Astrocyte of the hippocampus (primary cell): ENCODE measurements around the gene TRAF4.
"Not testable (repeated sequence)": the region's sequence is repeated elsewhere in the genome, so short reads cannot be mapped to it uniquely, and the experiment has no call there.

ENCODE experiments used
- DNase-seq: peaks from one replicate; pipeline ENCODE4 v3.0.0; 2011; ENCODE audit warnings: low read depth, low spot score

TRAF4 gene

GRCh38 chr17:28747801-28748750, 4.3 kb downstream of the TRAF4 start:
- DNase-seq: no peak

GRCh38 chr17:28748852-28749515, 5.2 kb downstream of the TRAF4 start:
- DNase-seq: no peak

DNA sequence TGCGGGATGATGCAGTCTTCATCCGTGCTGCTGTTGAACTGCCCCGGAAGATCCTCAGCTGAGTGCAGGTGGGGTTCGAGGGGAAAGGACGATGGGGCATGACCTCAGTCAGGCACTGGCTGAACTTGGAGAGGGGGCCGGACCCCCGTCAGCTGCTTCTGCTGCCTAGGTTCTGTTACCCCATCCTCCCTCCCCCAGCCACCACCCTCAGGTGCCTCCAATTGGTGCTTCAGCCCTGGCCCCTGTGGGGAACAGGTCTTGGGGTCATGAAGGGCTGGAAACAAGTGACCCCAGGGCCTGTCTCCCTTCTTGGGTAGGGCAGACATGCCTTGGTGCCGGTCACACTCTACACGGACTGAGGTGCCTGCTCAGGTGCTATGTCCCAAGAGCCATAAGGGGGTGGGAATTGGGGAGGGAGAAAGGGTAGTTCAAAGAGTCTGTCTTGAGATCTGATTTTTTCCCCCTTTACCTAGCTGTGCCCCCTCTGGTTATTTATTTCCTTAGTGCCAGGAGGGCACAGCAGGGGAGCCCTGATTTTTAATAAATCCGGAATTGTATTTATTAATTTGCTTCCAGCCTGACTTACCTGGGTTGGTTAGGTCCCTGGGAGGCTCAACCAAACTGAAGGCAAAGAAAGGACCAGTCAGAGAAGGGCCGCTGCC, 5.8 kb downstream of the TRAF4 start:
- no peak for DNase-seq

- peak; percentile 97 for DNase-seq
Measured at GRCh38 chr17:28750178-28751047, 6.6 kb downstream of the TRAF4 start.

DNA sequence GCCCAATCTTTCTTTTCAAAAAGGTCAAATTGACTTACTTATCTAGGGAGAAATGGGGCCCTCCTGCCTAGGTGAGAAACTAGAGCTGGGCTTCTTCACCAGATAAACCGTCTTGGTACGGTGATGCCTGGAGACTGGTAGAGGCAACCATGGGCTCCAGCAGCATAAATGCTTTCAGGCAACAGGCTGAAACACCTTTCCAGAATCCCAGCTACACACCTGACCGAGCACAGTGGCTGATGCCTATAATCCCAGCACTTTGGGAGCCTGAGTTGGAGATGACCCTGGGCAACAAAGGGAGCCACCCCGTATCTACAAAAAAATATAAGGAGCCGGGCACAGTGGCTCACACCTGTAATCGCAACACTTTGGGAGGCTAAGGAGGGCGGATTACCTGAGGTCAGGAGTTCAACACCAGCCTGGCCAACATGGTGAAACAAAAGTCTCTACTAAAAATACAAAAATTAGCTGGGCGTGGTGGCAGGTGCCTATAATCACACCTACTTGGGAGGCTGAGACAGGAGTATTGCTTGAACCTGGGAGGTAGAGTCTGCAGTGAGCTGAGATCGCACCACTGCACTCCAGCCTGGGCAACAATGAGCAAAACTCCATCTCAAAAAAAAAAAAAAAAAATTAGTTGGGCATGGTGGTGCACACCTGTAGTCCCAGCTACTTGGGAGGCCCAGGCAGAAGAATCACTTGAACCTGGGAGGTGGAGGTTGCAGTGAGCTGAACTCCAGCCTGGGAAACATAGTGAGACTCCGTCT, 8.0 kb downstream of the TRAF4 start:
- no peak for DNase-seq

DNA sequence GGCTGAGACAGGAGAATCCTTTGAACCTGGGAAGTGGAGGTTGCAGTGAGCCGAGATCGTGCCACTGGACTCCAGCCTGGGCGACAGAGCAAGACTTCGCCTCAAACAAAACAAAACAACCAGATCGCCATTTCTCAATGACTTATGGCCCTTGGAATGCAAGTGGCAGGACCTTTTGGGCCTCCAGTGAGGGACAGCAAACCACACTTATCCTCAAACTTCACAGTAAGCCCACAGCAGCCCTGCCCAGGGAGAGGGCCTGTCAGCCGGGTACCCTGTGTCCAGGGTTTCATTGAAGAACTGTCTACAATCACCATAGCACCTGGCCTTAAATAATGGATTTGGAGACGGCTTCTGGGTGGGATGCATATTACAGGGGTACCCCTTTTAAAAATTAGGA, 11.7 kb downstream of the TRAF4 start:
- no peak for DNase-seq

GRCh38 chr17:28756049-28756804, 12.4 kb downstream of the TRAF4 start:
- no peak for DNase-seq

GRCh38 chr17:28758411-28759121, 14.8 kb downstream of the TRAF4 start:
- DNase-seq: no peak

DNA sequence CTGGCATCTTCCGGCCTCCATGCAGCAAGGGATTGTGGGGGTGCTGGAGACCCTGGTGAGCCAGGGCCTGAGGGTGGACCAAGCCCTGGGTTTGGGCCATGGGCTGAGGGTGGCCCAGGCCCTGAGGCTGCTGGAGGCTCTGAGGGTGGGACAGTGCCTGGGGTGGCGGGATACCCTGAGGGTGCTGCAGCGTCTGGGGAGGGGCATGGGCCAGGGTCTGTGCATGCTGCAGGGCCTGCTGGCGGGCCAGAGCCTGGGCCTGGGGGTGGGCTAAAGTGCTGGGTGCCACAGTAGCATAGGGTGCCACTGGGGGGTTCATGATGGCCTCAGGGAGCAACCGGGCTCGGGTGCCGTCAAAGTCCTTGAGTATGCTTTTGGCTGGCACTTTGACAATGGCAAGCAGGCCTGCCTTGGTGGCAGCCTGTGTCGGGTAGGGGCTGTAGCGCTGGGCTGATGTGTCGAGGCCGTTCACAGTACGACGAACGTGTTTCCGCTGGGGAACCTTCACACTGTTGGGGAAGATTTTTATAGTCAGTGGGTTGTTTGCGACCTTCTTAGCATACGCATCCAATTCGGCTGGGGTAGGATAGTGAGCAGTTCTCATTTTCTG, 15.6 kb downstream of the TRAF4 start:
- no peak for DNase-seq

- peak; percentile 71 for DNase-seq
Measured at GRCh38 chr17:28760601-28761562, 17.1 kb downstream of the TRAF4 start.

- no peak for DNase-seq
Measured at GRCh38 chr17:28763137-28763799, 19.5 kb downstream of the TRAF4 start.

- DNase-seq: peak; percentile 86
Measured at GRCh38 chr17:28763804-28764266, 20.0 kb downstream of the TRAF4 start.

GRCh38 chr17:28765038-28765437, 21.2 kb downstream of the TRAF4 start:
- DNase-seq: no peak

DNA sequence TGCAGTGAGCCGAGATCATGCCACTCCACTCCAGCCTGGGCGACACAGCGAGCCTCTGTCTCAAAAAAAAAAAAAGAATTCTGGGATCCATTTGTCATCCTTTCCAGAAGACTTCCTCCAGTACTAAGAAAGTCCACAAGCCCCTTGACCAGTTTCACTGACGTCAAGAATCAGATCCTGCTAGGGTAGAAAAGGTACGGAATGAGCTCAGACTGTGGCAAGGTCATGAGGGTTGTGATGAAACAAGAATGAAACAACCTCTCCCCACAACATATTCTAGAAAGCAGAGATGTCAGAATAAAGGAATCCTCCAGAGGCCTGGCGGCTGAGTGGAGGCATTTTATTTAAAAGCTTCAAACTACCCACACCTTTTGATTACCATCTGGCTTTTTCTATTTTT, 29.9 kb downstream of the TRAF4 start:
- DNase-seq: no peak

DNA sequence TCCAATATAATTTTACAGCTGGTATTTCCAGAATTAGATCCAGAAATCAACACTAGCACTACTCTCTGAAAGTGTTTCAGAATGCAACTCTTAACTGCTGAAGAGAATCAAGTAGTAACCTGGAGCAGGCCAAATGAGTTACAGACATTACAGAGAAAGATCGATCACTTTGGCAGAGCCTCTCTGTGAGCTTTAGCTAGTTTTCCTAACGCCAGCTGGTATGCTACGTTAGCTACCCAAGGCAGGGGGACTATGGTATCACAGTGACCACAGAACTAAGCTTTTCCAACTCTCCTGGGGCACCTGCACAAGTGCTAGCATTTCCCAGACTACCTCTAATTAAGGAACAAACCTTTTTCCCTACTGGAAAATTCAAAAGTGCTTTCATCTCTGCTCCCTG, 30.4 kb downstream of the TRAF4 start:
- DNase-seq: no peak

- DNase-seq: no peak
Measured at GRCh38 chr17:28777178-28777577, 33.4 kb downstream of the TRAF4 start.

GRCh38 chr17:28779601-28780000, 35.8 kb downstream of the TRAF4 start:
- not testable (repeated sequence) for DNase-seq
